ENCODE measurements around the gene PPIL6.

PPIL6 gene

GRCh38 chr6:109449064-109449794, 8.8 kb upstream of the PPIL6 start:
- DNase-seq (ENCODE audit: low read depth, low spot score) = no peak

- no peak for DNase-seq (ENCODE audit: low read depth, low spot score)
These were observed 8.2 kb upstream of the PPIL6 start for GRCh38 chr6:109448615-109449014.

- DNase-seq (ENCODE audit: low read depth, low spot score) = no peak
These were observed 7.6 kb upstream of the PPIL6 start for GRCh38 chr6:109447878-109448555.

- no peak for DNase-seq (ENCODE audit: low read depth, low spot score)
These were observed 6.7 kb upstream of the PPIL6 start for GRCh38 chr6:109447087-109447486.

- DNase-seq (ENCODE audit: low read depth, low spot score) = no peak
These were observed 6.1 kb upstream of the PPIL6 start for GRCh38 chr6:109446541-109446940.

GRCh38 chr6:109446072-109446471, 5.6 kb upstream of the PPIL6 start:
- no peak for DNase-seq (ENCODE audit: low read depth, low spot score)

GRCh38 chr6:109445382-109445781, 5.0 kb upstream of the PPIL6 start:
- no peak for DNase-seq (ENCODE audit: low read depth, low spot score)

- DNase-seq (ENCODE audit: low read depth, low spot score) = no peak
These were observed 3.1 kb upstream of the PPIL6 start for GRCh38 chr6:109443425-109443950.

GRCh38 chr6:109442393-109442924, 2.0 kb upstream of the PPIL6 start:
- DNase-seq (ENCODE audit: low read depth, low spot score) = no peak

GRCh38 chr6:109441069-109441816, 815 bp upstream of the PPIL6 start:
- no peak for DNase-seq (ENCODE audit: low read depth, low spot score)

- DNase-seq (ENCODE audit: low read depth, low spot score) = no peak
These were observed 4.4 kb downstream of the PPIL6 start for GRCh38 chr6:109436041-109436440.

- no peak for DNase-seq (ENCODE audit: low read depth, low spot score)
These were observed 6.0 kb downstream of the PPIL6 start for GRCh38 chr6:109434456-109434855.

GRCh38 chr6:109429496-109429895, 10.9 kb downstream of the PPIL6 start:
- no peak for DNase-seq (ENCODE audit: low read depth, low spot score)

- no peak for DNase-seq (ENCODE audit: low read depth, low spot score)
These were observed 11.4 kb downstream of the PPIL6 start for GRCh38 chr6:109428889-109429477.

GRCh38 chr6:109424946-109425345, 15.5 kb downstream of the PPIL6 start:
- DNase-seq (ENCODE audit: low read depth, low spot score) = no peak

- no peak for DNase-seq (ENCODE audit: low read depth, low spot score)
These were observed 19.2 kb downstream of the PPIL6 start for GRCh38 chr6:109421184-109421583.

GRCh38 chr6:109420751-109421150, 19.7 kb downstream of the PPIL6 start:
- no peak for DNase-seq (ENCODE audit: low read depth, low spot score)

- no peak for DNase-seq (ENCODE audit: low read depth, low spot score)
These were observed 22.8 kb downstream of the PPIL6 start for GRCh38 chr6:109417646-109418045.

GRCh38 chr6:109411034-109411433, 29.4 kb downstream of the PPIL6 start:
- DNase-seq (ENCODE audit: low read depth, low spot score) = no peak

GRCh38 chr6:109406196-109406595, 34.2 kb downstream of the PPIL6 start:
- no peak for DNase-seq (ENCODE audit: low read depth, low spot score)

GRCh38 chr6:109397020-109397419, 43.4 kb downstream of the PPIL6 start:
- no peak for DNase-seq (ENCODE audit: low read depth, low spot score)

Measured in brain pericyte (primary cell).